ENCODE measurements around the gene KBTBD7. TPM values are rescaled to one million over a fixed set of nuclear protein-coding genes. Genes with fewer than 3 reads are reported as not detected.

Gene KBTBD7
- total RNA-seq, 1 experiment from 2014 or later: 12.9 TPM

GRCh38 chr13:41206467-41206866 lies 12.1 kb upstream of the KBTBD7 start:
- no peak overlapping the region for H3K4me3 Mint-ChIP-seq
- Histone ChIP-seq H3K23me2 (ENCODE audit: insufficient read length, low read depth, low read length, poor library complexity, severe bottlenecking) (no peaks in the 10 kb centered on the region), H2BK20ac (ENCODE audit: low read depth, low read length, poor library complexity, severe bottlenecking) (no peak overlapping the region), H3K9me3 (ENCODE audit: control insufficient read depth, low read depth, low read length) (no peaks in the 10 kb centered on the region), H3K9ac (ENCODE audit: extremely low read depth, insufficient read length, low read length) (no peak overlapping the region), H4K5ac (ENCODE audit: insufficient read length, low read depth, low read length) (no peak overlapping the region), H3K56ac (ENCODE audit: insufficient read length, low read depth, low read length) (no peak overlapping the region), H3K4ac (ENCODE audit: low read depth, low read length) (no peak overlapping the region), H3K79me2 (ENCODE audit: insufficient read depth, low read length) (no peaks in the 10 kb centered on the region), H4K91ac (ENCODE audit: insufficient read length, low read depth, low read length) (no peak overlapping the region), H3K23ac (ENCODE audit: insufficient read length, low read depth, low read length) (no peak overlapping the region), H3K18ac (ENCODE audit: insufficient read length, low read depth, low read length) (no peak overlapping the region), H2BK12ac (ENCODE audit: insufficient read length, low read depth, low read length) (no peak overlapping the region), H2BK15ac (ENCODE audit: low read depth, low read length) (no peak overlapping the region), H2BK5ac (ENCODE audit: insufficient read length, low read length) (no peak overlapping the region), H3K4me2 (ENCODE audit: insufficient read depth, insufficient read length, low read length) (no peak overlapping the region), H4K8ac (replicated peaks; ENCODE audit: insufficient read length, low read depth, low read length) (no peak overlapping the region), H3T11ph (ENCODE audit: low read length) (no peak overlapping the region), H3K79me1 (ENCODE audit: insufficient read depth, low read depth, low read length, poor library complexity, severe bottlenecking) (no peaks in the 10 kb centered on the region), H2AFZ (ENCODE audit: low read length) (no peak overlapping the region), H3K4me1 (ENCODE audit: insufficient read depth, low read length) (no peaks in the 10 kb centered on the region), H3K27me3 (ENCODE audit: insufficient read depth, low read length) (no peaks in the 10 kb centered on the region), H2BK120ac (ENCODE audit: low read depth, low read length, poor library complexity, severe bottlenecking) (no peak overlapping the region), H3K14ac (ENCODE audit: insufficient read depth, low read length) (no peak overlapping the region), H2AK5ac (ENCODE audit: insufficient read length, low read length) (no peak overlapping the region), H4K20me1 (ENCODE audit: control insufficient read depth, insufficient read depth, insufficient read length) (no peaks in the 10 kb centered on the region), H3K27ac (ENCODE audit: insufficient read length, low read depth, low read length) (no peak overlapping the region)
- H3K27me3 Mint-ChIP-seq (ENCODE audit: low read depth): no peaks in the 10 kb centered on the region
- peaks cover 3 to 17% (median 4%) of the 10 kb centered on the region in 3 experiments; a peak in 6 of 7 replicates for H3K36me3 Mint-ChIP-seq (ENCODE audit: insufficient read depth in 1 of 3, low read depth in 3 of 3)
- peaks cover 35 to 37% of the 10 kb centered on the region in 2 experiments for H3K9me3 Mint-ChIP-seq
- TF ChIP-seq, protein P1, sequence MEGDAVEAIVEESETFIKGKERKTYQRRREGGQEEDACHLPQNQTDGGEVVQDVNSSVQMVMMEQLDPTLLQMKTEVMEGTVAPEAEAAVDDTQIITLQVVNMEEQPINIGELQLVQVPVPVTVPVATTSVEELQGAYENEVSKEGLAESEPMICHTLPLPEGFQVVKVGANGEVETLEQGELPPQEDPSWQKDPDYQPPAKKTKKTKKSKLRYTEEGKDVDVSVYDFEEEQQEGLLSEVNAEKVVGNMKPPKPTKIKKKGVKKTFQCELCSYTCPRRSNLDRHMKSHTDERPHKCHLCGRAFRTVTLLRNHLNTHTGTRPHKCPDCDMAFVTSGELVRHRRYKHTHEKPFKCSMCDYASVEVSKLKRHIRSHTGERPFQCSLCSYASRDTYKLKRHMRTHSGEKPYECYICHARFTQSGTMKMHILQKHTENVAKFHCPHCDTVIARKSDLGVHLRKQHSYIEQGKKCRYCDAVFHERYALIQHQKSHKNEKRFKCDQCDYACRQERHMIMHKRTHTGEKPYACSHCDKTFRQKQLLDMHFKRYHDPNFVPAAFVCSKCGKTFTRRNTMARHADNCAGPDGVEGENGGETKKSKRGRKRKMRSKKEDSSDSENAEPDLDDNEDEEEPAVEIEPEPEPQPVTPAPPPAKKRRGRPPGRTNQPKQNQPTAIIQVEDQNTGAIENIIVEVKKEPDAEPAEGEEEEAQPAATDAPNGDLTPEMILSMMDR (conservative IDR thresholded peaks at IDR 0.05): no peak
- no peaks in the 10 kb centered on the region for H3K4me1 Mint-ChIP-seq
- no peak overlapping the region for H3K27ac Mint-ChIP-seq
- no peak for DNase-seq

Measured in H9 (cell line).